Measurements from ENCODE around the gene TBCD.

TBCD gene

DNA sequence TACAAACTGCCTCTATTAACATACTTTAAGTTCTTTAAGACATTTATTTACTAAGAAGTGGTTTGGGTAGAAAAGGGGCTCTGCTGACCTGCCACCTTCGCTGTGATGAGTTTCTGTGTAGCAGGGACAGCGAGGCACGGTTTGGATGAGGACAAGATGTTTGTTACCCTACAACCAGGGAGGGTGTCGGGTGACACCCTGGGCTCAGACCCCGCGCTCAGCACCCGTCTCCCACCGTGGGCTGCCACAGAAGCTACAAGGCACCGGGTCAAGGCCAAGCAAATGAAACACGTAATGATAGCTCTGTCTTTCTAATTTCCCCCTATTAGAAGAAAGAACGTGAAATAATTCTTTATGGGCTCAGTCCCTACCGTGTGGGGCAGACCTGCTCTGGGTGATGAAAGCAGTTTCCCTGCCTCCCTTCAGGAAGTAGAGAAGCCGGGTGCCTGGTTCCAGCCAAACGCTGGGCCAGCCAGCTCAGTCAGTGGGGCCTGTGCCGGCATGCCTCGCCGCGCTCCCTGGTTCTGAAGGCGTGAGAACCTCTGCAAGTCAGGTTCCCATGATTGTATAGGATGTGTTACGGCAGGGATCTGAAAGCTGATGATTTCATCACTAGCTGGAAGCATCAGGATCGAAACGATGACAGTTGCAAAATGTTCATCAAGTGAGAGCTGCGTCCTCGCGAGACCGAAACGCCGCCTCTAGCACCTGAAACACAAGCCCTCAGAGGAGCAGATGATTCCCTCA is 84.1 kb downstream of the TBCD start:
- DNase-seq, result peak; percentile 28

DNA sequence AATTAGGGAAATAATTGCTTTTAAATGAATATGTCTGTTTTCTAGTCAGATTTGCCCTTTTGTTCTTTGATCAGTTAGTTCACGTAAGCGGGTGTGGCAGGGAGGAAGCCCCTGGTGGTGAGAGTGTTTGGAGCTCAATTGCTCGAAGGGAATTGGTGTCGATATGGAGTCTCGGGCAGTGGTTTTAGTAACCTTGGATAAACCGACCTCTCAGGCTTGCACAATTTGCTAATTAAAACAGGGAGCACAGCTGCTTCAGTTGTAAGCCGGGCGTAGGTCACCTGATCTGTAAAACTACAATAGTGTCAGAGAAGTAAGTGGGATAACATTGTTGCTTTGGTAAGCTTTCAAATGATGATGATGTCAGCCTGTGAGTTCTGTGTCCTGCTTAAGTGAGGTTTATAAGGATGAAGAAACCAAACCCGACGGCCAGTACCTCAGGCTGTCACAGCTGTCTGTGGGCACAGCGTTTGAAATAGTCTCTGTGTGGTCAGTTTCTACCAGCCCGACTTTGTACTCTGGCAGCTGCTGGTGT is 85.0 kb downstream of the TBCD start:
- DNase-seq, result no peak

DNA sequence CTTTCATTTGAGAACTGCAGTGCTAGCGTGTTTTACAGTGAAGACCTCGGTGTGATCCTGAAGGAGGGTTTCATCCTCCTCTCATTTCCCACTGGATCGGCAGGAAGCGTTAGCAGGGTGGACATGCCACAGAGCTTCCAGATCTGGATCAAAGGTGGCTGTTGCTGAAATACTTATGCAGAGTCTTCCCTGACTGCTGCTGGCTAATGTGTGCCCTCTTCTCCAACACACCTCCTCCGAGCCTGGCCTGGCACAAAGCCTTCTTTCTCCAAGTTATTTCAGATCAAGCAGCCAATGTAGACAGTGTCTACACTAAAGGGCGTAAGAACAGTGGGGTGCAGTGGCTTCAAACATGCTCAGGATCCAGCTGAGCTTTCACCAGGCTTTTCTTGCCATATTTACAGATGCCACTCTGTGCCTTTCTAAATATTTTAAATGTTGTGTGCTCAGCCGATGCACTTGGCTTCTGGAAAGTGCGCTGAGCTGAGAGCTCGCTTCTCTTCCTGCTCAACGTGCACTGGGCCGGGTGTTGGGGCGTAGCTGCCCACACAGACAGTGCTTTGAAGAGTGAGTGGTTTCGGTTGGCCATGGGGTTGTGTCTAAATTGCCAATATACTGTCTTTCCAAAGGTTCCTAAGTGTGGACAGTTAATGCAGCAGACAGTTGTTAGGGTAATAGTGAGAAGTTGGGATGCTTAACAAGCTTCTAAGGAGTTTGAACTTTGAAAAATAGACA is 85.9 kb downstream of the TBCD start:
- no peak for DNase-seq

DNA sequence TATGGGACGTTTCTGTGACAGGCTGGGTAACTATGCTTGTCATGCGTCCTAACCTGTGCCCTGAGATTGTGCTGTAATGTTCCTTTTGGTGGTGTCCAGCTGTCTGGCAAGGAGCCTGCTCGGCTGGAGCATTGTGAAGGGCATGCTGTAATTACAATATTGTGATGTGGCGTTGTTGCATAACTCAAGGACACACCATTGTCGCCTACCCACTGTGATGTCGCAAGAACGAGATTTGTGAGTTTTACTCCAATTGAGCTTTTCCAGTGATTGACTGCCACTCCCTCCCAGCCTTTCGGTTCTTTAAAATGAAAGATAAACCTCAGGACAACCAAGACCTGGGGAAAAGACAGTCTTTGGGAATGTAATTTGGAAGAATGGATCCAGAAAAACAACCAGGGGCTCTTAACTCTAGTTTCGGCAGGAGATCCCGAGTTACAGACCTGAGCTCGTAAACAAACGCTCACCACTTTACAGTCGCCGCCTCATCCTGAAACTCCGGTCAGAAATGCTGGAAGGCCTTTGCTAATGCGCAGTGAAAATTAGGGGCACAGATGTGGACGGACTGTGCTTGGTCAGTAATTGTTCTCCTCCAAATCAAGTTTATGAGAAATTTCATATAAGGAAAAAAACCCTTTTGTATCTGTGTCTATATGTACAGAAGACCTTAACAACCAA is 86.7 kb downstream of the TBCD start:
- no peak for DNase-seq

DNA sequence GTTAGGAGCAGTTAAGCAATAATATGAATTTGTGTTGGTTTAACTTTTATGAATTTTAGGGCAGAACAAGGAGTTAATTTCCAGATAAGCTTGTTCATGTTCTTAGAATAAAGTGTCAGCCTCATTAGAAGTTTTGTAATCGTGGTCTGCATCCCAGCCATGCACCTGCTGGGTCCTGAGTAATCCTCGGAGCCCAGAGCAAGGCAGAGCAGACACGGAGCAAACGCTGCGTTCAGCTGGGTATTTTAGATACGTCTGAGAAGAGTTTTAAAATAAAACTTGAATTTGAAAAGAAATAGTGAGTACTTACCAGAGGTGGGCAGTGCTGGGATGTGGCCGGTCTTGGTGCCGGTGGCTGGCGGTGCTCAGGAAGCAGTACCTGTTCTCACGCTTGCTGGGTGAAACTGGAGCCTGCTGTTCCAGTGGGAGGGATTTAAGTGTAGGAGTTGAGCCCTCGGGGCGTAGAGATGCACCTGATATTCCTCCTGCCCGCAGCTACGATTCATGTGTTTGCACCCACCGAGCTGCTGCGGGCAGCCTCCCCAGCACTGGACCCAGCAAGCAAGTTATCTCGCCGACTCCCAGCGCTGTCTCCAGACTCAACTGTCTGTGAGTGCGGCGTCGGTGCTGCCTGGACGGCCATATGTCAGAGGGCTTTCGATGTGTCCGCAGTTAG is 87.9 kb downstream of the TBCD start, which contains the start of gene ZNF750:
ZNF750 (minus strand) TSS at position 406 of the 676 bp plus-strand sequence. CDS start 7,568 bp downstream, outside the sequence.
- DNase-seq, result no peak

DNA sequence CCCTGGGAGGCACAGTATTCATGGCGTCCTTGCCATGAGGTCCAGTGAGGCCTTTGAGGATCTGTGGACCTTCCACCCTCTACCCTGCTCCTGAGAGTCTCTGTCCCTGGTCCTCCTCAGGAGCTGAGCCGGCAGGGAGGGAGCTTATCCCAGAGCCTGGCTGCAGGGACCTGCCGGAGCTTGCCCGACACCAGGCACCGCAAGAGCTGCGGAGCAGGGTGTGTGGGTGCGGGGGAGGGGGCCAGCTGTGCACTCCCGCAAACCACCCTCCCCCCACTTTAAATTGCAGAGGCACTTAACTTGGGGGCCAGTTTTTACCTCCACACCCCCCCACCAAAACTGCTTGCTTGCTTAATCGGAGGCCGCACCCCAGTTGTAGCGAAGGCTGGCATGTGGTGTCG is 88.6 kb downstream of the TBCD start:
- no peak for DNase-seq

DNA sequence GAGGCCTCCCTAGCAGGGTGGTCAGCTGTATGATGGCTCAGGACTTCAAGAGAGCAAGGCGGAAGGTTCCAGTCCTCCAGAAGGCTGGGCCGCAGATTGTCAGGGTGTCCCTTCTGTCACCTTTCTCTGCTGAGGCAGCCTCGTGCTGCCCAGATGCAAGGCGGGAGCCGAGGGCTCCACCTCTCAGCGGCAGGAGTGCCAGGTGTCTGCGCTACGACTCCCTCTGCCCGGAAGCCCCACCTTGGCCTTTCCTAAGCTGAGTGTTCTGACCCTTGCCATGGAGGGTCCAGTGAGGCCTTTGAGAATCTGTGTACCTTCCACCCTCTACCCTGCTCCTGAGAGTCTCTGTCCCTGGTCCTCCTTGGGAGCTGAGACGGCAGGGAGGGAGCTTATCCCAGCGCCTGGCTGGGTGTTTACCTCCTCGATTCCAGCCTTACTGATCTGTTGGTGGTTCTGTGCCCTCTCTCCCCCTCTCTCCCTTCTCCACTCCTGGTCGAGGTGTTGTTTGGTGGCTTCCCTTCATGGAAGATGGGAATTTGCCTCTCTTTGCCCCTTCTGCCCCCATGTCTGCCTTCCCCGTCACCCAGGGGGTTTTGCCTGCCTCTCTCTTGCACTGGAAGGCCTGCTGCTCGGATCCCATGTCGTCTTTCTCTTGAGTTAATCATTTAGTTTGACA is 90.2 kb downstream of the TBCD start:
- no peak for DNase-seq

DNA sequence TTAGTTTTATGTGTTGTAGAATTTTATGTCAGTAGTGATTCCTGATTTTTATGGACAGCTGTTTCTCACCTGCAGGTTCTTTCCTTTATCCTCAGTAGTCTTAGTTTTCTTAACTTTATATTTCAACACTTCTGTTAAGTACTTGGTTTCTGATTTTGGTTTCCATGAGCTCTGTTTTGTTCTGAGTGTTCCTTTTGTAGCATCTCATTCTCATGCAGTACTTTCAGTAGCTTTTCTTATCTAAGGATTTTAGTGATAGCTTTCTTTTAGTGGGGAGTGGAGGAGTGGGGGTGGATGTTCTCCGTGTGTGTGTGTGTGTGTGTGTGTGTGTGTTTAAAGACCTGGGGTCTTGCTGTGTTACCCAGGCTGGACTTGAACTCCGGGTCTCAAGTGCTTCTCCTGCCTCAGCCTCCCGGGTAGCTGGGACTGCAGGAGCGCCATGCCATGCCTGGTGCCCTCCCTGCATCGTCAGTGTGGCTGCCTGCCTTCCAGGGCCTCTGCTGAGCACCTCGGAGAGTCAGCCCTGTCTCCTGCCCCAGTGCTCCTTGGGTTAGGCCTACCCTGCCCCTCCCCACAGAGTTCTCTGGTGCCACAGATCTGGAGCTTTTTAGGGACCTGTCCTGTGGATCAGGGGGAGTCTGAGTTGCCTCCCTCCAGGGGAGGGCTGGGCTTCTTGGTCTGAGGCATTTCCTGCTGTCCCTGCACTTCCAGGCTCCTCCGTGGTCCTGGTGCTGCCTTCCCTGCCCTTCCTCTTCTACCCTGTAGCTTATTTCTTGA is 92.2 kb downstream of the TBCD start:
- DNase-seq, result no peak

DNA sequence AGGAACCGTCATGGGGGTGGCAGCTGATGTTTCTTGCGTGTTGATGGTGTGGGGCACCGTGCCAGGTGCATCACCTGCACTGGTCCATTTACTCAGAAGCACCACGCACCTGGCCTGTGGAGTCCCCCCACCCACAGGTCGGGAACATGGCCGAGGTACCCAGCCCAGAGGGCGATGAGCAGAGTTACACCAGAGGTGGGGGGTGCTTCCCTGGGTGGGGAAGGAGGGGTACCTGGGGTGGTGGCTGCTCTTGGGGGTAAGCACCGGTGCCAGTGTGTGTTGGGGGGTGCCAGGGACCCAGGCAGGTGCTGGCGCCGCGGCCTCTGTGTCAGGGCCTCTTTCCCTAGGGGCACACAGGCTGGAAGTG is 92.9 kb downstream of the TBCD start:
- no peak for DNase-seq

DNA sequence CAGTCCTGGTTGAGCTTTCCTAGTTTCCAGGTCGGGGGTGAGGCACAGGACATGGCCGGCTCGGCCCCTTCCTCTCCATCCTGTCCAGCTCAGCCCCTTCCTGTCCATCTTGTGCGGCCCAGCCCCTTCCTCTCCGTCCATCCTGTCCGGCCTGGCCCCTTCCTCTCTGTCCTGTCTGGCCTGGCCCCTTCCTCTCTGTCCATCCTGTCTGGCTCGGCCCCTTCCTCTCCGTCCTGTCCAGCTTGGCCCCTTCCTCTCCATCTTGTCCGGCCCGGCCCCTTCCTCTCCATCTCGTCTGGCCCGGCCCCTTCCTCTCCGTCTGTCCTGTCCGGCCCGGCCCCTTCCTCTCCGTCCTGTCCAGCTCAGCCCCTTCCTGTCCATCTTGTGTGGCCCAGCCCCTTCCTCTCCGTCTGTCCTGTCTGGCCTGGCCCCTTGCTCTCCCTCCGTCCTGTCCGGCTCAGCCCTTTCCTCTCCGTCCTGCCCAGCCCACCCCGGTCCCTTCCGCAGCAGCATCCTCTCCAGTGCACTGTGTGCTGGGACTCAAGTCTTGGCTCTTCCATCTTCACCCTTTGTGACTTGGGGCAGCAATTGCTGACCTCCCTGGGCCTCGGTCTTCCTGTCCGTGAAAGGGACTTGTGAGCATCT is 93.4 kb downstream of the TBCD start:
- DNase-seq, result no peak

DNA sequence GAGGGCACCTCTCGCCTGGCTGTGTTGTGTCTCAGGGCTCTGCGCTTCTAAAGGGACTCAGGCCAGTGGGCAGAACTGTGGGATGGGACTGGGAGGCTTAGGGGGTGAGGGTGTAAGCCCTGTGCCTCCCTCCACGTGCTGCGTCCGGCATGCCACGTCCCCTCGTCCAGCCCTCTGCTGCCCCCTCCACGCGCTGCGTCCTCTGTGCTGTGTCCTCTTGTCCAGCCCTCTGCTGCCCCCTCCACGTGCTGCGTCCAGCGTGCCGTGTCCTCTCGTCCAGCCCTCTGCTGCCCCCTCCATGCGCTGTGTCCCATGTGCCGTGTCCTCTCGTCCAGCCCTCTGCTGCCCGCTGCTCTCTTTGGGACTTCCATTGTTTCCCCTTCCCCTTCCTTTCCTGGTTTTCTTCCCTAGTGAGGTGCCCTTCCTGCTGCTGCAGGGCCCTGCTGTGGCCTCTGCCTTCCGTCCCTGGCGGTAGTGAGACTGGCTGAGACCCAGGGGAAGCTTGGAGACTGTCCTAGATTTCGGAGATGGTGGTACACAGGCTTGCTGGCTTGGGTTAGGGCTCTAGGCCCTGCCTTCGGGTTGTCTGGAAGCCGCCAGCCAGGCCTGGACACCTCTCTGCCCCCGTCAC is 94.3 kb downstream of the TBCD start:
- DNase-seq, result no peak

DNA sequence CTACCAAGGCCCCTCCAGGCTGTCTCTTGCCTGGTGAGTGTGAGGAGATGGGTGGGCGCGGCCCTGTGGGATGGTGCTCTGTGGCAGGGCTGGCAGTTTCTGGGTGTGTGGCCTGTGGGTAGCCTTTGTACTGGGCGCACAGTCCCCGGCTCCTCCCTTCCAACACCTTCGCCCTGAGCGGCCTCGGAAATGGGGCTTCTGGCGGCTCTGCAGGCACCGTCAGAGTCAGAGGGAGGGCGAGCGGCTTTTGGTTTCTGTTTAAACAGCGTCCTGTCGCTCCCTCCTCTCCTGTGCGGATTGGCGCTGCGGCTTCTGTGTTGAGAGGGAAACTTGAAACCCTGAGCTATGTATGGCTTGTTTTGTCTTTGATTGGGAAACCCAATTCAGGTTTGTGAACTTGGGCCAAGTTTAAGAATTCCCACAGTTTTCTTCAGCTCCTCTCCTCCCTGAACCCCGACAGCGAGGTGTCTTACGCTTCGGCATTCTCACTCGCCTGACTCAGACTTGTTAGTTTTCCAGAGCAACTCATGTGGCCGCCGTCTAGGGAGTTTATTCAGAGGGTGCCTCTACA is 96.2 kb downstream of the TBCD start:
- DNase-seq, result no peak

DNA sequence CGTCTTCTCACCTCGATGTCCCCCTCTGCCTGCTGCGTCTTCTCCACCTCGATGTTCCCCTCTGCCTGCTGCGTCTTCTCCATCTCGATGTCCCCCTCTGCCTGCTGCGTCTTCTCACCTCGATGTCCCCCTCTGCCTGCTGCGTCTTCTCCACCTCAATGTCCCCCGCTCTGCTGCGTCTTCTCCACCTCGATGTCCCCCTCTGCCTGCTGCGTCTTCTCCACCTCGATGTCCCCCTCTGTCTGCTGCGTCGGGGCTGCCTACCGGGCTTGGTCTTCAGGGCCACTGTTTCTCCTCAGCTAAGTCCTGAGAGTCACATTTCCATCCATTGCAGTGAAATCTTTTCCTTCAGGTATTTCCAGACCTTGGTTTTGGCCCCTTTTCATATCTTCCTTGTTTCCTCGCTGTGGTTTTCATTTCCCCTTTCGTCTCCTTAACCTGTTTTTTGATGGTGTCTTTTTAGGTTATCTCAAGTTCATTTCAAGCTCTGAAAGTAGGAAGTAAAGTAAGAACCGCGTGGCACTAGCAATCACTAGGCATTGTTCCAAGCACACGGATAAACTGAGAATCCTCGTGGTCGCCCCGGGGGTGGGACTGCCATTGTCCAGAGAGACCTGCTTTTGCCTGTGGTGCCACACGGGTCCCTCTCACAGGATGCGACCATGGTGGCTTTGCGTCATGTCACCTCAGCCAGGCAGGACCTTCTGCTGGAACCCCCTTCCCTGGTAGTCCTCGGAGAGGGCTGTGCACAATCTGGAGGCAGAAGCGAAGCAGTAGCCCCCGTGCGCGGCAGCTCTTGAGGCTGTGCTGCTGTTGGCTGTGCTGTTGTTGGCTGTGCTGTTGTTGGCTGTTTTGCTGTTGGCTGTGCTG is 97.4 kb downstream of the TBCD start:
- no peak for DNase-seq

DNA sequence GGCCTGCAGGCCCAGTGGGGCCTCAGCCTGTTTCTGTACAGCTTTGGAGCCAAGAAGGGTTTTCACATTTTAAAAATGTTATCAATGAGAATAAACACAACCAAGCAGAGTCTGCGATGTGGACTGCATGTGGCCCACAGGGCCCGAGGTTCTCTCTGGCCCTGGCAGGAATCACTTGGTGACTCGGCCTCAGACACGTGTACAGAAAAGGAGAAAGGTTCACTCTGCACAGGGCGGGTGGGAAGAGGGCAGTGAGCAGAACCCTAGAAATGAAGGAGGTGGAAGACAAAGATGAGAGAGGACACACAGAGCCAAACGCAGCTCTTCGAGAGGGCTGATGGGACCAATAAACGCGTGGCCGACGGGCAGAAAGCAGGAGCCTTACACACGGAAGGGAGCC is 99.5 kb downstream of the TBCD start:
- no peak for DNase-seq

DNA sequence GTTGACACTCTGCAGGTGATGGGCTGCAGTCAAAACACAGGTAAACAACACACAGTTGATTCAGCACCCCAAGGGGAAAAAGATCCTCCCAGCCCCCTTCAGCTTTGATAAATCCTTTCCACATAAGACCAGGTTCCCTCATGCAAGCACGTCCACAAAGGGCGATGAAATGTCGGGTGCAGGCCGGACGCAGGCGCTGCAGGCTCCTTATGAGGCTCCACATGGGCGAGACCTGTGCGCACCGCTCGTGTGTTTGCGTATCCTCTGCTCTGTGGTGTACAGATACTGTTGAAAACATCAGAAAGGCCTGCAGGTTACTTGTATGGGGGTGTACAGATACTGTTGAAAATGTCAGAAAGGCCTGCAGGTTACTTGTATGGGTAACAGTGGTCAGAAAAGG is 102.4 kb downstream of the TBCD start:
- DNase-seq, result no peak

DNA sequence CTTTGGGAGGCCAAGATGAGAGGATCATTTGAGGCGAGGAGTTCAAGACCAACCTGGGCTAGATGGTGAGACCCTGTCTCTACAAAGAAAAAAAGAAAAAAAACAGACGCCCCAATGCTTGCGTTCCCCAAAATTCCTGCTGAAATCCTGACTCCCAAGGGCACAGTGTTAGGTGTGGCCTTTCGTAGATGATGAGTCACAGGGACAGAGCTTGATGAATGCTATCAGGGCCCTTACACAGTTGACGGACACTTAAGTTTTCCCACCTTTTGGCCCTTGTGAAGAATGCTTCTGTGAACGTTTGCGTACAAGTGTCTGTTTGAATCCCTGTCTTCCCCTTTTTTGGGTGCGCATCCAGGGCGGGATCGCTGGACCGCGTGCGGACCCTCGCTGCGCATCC is 104.5 kb downstream of the TBCD start:
- no peak for DNase-seq

DNA sequence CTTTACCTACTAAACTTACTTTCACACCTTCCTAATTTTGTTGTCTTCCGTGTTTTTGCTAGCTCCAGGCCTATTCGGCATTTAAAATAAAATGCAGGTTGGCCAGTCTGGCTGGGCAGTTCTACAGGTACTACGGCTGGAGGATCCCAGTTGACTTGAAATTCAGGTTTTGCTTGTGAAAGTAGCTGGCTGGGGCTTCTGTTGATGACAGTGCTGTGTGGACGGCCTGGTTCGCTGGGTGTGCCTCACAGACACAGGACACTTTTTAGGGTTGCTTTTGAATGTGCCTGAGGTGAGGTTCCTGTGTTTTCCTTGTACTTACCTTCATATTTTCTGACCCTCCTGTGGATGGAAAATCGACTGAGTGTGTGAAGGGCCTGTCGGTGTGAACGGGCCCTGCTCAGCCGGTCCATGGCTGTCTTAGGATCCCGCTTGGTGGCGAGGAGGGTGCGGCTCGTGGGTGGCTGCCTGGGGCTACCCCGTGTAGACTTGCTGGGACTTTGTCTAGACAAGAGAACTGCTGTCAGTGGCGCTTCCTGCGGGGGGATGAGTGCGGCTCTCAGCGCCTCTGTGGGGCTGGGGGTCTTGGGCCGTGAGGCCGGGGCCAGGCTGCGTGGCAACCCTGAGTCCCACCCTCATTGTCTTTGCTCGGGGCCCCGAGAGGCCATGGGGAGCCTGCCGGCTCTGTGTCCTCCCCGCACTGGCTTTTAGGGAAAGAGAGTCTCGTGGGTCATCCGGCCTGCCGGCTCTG is 106.7 kb downstream of the TBCD start:
- DNase-seq, result no peak
